Activated CD8-positive, alpha-beta memory T cell treated with anti-CD3 and anti-CD28 coated beads, Interleukin-2, amount 50 U/mL, for 1 hour (primary cell): ENCODE results near the gene CHST15.
"Not testable (repeated sequence)": the region's sequence is repeated elsewhere in the genome, so short reads cannot be mapped to it uniquely, and the experiment has no call there.

Experiments used
- DNase-seq: peaks from one replicate; pipeline ENCODE4 v3.0.0-alpha.2; 2020; ENCODE audit errors: extremely low read depth

CHST15 gene

GRCh38 chr10:124098575-124098974 lies 5.2 kb upstream of the CHST15 start:
- no peak for DNase-seq

- no peak for DNase-seq
Measured at GRCh38 chr10:124097883-124098282, 4.5 kb upstream of the CHST15 start.

DNA sequence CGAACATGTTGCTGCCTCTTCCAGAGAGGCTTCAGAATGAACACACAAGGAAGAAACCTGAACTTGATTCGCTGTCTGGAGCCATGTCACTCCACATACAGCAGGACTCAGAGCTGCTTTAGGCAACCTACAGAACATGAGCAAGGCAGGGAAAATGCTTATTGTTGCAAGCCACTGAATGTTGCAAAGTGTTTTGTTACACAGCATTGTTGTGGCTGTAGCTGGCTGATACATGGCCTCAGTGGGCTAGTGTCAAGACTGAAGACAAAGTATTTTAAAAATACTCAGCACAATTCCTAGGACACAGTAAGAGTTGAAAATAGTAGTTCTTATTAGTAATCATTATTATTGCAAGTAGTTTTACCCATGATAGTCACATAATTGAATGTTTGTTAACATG lies 3.1 kb upstream of the CHST15 start:
- DNase-seq: no peak

DNA sequence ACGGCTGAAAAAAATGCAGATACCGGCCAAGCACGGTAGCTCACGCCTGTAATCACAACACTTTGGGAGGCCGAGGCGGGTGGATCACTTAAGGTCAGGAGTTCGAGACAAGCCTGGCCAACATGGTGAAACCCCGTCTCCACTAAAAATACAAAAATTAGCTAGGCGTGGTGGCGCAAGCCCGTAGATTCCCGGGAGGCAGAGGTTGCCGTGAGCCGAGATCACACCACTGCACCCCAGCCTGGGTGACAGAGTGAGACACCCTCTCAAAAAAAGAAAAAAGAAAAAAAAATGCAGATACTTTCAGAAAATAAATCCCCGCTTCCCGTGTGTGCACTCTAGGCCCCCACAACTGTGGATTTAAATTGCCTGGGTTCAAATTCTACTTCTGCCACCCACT lies 2.4 kb upstream of the CHST15 start:
- not testable (repeated sequence) for DNase-seq

GRCh38 chr10:124095096-124095495 lies 1.7 kb upstream of the CHST15 start:
- DNase-seq: no peak

- no peak for DNase-seq
Measured at GRCh38 chr10:124094419-124094785, 1.0 kb upstream of the CHST15 start.

- DNase-seq: not testable (repeated sequence)
Measured at GRCh38 chr10:124093774-124094418, 498 bp upstream of the CHST15 start.

GRCh38 chr10:124092250-124092859 lies 1.0 kb downstream of the CHST15 start:
- DNase-seq: no peak

DNA sequence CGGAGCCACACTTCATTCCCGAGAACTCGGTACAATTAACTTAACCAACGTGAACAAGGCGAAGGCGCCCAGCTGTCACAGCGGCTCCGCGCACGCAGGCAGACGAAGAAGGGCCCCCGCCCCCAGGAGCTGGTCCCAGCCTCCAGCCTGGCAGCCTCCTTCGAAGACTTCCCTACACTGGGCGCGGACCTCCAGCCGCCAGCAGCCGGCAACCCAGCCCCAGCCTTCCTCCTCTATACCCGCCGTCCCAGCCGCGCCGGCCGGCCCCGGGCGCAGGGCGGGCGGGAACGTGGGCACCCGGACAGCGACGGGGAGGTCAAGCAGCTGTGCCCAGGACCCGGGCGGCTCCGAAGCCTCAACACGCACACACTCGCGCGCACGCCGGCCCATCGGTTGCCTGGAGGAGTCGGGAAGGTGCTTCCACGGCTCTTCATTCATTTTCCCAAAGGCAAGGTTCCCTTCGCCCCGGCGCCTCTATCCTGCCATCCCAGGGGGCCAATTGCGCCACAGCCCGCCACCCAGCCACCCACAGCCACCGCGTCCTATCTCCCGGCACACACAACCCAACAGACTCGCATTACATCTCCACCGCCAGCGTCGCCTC lies 1.6 kb downstream of the CHST15 start:
- DNase-seq: no peak

GRCh38 chr10:124090601-124091209 lies 2.7 kb downstream of the CHST15 start:
- no peak for DNase-seq

DNA sequence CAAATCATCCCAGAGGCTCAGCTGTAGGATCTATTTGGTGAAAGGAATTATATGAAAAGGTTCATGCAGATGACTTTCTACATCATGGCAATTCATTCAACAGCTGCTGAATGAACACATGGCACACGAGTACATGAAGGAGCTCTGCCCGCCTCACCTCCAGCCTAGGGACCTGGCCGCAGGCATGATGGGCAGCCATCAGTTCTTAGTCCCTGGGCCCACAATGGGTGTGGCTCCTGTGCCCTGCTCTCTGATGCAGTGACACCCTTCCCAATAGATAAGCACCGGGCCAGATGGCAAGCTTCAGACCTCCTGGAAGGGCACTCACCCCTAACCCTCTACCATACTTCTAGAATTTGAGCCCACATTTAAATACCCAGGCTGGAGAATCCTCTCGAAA lies 3.5 kb downstream of the CHST15 start:
- DNase-seq: no peak

- DNase-seq: no peak
Measured at GRCh38 chr10:124088915-124089314, 4.5 kb downstream of the CHST15 start.

DNA sequence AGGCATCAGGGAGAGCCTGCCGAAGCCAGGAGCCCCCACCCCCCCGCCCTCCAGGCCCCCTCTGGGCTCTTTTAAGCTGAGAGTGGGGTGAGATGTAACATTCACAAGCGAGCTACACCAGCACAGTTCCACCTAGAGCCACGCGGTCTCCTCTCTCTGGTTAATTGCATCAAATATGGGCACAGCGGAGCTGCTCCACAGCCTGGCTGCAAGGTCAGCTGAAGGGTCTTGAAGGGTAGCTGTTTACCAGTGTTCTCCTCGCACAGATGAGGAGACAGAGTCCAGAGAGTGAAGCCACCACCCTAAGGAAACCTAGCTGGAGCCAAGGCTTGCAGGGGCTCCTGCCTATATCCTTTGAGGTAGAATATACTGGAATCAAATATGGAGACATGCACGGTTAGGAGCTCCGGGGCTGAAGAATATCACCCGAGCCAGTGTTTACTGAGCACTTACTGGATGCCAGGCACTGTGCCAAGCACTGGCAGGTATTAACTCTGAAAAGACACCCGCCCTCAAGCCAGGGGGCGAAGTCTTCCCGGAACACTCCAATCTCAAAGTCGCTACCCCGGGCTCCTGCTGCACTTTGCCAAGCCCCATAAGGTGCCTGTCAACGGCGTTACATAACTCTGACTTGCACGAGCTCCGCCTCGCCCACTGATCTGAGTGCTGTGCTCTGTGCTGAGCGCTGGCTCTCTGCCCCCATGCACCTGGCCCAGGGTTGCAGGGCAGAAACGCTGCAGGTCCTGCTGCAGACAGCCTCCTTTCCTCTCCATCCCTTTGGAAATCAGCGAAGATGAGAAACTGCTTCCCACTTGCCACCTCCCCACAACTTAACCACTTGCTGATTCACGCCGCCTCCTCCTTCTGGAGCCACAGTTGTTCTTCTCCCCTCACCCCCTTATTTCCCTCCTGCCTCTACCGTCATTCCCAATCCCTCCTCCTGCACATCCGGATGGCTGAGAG lies 5.4 kb downstream of the CHST15 start:
- DNase-seq: no peak

GRCh38 chr10:124086787-124087671 lies 6.4 kb downstream of the CHST15 start:
- DNase-seq: no peak

DNA sequence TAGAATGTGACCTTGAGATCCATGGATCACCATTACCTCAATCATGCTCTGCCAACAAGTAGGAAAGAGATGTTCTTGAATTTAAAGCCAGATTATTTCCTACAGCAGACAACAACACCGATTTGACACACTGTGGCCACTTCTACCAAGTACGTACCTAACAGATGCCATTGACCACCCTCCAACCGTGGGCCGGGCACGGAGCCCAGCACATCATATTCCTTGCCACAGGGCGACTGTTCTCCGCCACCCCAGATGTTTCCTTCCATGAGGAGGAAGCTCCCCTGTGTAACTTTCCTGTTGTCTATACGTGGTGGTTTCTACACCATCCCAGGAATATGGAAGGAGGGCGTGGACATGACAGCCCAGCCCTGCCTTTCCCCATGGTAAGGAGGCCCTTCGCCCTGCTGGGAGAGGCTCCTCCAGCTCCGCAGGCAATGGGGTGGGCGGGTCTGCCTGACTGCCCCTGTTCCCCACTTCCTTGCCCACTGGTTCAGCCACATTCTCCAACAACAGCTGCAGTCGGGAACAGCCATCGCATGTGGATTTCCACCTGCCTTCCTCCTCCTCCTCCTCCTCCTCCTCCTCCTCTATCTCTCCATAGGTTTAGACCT lies 7.2 kb downstream of the CHST15 start:
- no peak for DNase-seq

DNA sequence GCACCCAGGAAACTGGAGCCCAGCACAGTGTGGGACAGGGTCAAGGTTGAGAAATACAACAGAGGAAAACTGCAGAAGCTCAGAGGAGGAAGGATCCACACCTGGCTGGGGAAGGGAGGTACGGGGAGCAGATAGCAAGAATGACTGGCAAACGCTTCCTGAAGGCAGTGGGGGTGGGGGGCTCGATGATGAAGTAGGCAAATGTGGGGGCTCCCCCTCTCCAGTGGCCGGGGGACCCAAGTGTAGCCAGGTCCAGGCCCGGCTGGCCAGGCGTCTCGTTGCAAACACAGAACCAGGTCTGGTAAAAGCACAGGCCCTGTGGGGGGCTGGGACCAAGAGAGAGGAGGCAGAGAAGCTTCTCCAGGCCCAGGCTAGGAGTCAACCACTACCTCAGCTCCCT lies 7.7 kb downstream of the CHST15 start:
- no peak for DNase-seq

GRCh38 chr10:124084708-124085107 lies 8.7 kb downstream of the CHST15 start:
- no peak for DNase-seq

DNA sequence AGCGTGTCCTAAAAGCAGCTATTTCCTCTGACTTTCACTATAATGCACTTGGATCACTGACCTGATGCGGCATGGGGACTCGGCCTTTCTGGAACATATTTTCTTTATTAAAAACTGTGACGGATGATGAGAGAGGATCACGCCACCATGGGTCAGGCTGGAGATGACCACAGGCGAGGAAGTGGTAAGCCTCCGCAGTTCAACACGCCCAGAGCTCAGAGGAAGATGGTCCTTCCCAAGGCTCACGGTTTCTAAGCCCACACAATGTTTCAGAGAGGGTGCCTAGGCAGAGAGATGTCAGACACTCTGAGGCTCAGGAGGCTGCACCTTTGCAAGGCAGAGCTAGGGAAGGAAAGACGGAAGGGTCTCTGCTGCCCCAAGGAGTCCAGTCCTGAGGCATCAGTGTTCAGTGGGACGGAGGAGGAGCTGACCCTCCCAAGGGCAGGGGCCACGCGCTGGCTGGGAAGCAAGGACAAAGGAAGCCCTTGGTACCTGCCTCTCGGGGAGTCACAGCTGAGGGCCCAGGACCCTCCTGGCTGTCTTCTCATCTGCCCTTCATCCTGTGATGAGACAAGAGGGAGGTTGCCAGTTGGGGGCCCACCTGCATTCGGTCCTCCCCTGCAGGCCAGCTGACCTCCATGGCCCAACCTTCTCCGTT lies 9.5 kb downstream of the CHST15 start:
- DNase-seq: no peak

- DNase-seq: no peak
Measured at GRCh38 chr10:124083047-124083739, 10.2 kb downstream of the CHST15 start.
